ENCODE data around the gene RBM14.
"Not testable (repeated sequence)": the region's sequence is repeated elsewhere in the genome, so short reads cannot be mapped to it uniquely, and the experiment has no call there.

RBM14 gene

DNA sequence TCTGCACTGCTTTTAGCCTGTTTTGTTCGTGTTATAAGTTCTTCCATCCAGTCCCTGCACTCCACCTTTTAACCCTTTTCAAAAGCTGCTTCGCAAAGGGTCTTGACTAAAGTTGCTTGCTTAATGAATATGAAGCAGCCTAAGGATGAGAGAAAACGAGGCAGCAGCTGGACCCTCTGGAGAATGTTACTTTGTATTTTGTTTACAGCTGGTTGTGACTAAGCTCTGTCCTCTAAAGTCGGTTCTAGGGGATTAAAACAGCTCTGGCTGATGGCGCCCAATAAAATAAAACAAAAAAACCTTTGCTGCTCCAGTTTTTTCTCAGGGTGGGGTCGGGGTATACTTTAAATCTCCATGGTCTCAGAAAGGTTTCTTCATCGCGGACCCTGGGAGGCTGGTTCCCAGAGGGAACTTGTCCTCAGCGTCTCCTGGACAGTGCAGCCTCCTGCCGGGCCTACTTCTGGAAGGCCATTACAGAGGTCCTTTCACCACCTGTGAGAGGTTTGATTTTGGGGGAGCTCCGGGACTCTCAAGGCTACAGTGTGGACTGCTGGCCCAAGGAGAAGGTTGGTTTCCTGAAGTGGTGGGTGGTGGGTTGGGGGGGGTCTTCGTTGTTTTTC is 21.2 kb downstream of the RBM14 start:
- no peak for DNase-seq (ENCODE audit: low spot score)

DNA sequence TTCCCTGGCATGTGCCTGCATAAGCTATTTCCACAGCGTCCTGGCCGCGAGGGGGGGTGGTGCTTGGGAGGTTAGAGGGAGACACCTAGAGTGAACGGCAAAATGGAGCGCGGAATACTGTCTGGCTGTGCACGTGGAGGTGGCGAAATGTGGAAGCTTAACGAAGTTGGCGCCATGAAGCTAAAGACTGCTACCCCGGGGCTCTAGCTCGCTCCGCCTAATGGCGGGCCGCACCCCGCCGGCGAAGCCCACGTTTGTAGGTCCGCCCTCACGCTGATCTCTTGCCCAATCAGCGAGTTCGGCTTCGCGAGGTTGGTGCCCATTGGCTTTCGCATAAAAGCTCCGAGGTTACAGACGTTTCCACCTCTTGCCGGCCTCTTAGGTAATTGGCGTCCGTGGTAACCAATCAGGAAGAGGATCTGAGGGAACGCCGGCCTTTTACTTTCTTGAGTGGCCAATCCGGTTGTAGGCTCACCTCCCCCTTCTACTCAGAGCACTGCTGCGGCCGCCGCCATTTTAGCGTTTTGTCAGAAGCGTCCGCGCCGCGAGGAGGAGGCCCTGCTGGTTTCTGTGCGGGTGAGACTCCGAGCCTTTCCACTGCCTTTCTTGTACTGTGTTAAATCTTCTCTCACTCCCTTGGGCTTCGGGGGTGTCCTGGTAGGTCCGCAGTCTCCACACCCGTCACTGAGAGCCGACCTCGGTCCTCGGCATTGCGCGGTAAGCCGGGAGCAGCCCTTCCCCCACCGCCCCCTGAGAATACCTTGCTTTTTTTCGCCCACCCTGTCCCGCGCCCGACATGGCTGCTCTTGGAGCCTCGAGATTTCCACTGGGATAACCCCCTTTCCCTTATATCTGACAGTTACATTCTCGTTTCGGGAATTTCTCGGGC is 22.0 kb downstream of the RBM14 start, which contains the start of gene RBM4:
RBM4 (plus strand) TSS at position 527 of the 889 bp plus-strand sequence. CDS start 1,009 bp downstream, outside the sequence.
- peak; percentile 100 for DNase-seq (ENCODE audit: low spot score)

DNA sequence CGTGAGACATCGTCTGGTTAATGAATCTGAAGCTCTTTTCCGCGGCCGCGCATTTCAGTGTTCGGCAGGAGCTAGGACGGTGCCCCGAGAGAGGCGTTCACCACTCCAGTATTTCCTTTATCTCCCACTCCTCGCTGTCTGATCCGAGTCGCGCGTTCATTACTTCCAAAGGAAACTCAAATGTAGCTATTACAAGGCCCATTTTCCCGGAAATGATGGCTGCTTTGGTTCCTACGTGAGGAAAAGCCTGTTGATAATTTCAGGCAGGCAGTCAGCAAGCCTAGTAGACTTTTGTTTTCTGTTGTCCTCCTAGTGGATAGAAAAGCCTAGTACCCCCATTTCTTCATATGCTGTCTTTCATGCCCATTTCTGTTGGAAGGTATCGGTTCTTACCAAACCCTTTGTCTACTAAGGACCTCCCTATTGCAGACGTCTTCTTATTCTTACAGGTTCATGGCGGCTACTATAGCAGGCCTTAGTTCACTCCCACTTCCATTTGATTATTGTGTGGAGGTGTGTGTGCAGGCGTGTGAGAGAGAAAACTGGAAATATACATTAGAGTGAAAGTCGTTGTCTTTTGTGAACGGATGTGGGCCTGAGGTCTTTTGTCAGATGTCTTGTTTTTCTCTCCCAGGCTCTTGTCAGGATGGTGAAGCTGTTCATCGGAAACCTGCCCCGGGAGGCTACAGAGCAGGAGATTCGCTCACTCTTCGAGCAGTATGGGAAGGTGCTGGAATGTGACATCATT is 22.8 kb downstream of the RBM14 start:
- DNase-seq (ENCODE audit: low spot score) = peak; percentile 43

DNA sequence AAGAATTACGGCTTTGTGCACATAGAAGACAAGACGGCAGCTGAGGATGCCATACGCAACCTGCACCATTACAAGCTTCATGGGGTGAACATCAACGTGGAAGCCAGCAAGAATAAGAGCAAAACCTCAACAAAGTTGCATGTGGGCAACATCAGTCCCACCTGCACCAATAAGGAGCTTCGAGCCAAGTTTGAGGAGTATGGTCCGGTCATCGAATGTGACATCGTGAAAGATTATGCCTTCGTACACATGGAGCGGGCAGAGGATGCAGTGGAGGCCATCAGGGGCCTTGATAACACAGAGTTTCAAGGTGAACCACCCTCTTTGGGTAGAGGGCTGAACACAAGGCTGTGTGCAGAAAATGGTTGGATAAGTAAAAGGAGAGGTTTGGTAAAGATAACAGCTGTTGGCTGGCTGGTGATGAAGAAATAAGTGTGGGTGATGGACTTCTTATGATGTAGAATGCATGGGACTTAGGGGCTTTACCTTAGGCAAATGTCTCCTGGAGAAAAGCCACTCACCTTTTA is 23.4 kb downstream of the RBM14 start:
- not testable (repeated sequence) for DNase-seq (ENCODE audit: low spot score)

DNA sequence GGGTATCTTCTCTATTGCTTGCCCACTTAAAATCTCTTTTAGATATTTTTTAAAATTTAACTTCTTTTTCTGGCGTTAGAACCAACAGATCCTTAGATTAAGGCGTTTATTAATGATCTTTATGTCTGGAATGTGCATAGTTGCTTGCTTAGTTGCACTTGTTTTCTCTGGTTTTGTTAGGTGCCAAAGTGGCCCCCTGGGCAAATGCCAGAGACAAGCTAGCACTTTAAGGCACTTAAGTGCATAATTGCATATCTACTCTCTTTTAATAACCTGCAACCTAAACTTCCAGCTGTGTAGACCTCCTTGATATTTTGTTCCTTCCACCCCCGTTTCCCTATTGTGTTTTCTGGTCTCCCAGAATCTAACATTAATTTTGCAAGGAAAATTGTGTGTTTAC is 25.4 kb downstream of the RBM14 start:
- no peak for DNase-seq (ENCODE audit: low spot score)

DNA sequence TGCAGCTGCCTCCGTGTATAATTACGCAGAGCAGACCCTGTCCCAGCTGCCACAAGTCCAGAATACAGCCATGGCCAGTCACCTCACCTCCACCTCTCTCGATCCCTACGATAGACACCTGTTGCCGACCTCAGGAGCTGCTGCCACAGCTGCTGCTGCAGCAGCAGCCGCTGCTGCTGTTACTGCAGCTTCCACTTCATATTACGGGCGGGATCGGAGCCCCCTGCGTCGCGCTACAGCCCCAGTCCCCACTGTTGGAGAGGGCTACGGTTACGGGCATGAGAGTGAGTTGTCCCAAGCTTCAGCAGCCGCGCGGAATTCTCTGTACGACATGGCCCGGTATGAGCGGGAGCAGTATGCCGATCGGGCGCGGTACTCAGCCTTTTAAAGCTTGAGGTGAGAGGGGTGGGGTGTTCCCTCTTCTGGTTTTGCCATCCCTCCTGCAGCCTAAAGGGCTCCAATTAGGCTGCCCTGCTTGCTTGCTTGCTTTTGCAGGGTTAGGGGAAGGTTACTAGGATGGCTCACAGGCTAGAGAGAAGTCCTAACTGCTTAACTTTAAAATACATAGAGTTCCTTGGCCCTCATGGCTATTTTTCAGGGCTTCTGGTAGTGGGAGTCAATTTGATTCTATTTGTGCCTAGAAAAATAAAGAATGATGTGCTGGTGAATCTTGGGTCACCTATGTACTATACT is 27.5 kb downstream of the RBM14 start:
- DNase-seq (ENCODE audit: low spot score) = no peak

DNA sequence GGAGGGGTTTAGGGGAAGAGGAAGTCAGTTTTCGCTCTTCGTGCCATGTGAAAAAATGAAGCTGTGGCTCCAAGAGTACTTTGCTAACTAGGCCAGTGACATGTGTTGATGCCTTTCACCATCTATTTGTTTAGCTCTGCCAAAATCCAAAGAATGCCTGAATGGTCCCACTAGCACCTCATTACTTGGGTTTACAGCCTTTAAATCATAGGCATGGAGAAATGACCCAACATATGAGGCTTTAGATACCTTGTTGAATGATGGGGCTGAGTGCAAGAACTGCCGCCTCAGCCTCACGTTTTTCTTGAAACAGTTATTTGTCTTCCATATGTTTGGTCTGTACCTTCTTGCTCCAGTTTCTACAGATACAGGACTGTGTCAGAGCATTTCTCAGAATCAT is 30.4 kb downstream of the RBM14 start:
- DNase-seq (ENCODE audit: low spot score) = no peak

DNA sequence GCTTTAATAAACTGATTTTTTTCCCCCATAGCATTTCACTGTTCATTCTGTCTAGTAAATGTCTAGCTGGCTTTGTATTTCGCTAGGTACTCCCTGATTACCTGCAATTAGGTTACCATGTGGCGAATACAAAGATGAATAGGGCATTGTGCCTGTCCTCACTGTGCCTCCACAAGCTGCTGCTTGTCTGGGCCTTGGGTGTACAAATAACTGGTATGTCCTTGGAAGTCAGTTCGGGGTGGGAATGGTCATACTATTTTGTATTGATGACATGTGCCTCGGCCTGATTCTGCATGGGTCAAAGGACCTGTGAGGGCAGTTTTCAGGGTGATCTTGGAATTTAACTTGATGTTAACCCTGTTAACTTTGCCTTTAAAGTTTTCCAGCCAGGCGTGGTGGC is 33.5 kb downstream of the RBM14 start:
- DNase-seq (ENCODE audit: low spot score) = no peak

DNA sequence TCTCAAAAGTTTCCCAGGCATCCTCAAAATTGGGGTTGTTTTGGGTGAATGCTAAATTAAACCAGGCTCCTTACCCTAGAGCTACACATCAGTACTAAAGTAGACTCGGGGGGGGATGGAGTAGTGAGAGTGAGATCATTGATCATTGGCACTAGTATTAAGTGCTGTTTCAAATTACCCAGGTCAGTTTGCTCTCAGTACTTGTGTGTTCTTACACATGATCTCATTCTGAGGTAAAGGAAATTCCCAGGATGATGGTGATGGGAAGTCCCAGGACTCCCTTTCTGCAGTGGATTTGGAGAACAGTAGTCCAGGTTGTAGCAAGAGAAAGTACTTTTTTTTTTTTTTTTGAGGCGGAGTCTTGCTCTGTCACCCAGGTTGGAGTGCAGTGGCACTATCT is 34.6 kb downstream of the RBM14 start:
- no peak for DNase-seq (ENCODE audit: low spot score)

DNA sequence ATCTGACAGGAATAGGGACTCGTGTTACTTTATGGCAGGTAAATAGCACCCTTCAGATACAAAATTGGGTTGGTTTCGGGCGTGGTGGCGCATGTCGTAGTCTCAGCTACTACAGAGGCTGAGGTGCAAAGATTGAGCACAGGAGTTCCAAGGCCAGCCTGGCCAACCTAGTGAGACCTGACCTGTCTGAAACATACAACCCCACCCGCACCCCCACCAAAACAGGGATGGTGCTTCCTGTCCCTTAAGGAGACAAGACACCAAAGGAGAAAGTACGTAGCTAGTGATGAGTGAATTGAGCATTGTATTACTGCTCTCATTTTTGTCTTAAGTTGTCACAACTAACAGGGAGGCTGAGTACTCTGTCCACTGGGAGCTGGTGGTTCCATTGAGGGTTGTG is 36.2 kb downstream of the RBM14 start:
- DNase-seq (ENCODE audit: low spot score) = no peak

DNA sequence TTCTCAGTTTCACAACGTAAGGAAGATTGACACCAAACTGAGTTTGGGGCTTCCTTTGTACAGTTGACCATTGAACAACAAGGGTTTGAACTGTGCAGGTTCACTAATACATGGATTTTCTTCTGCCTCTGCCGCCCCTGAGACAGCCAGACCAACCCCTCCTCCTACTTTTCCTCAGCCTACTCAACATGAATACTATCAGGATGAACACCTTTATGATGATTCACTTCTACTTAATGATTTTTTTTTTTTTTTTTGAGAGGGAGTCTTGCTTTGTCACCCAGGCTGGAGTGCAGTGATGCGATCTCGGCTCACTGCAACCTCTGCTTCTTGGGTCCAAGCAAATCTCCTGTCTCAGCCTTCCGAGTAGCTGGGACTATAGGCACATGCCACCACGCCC is 36.7 kb downstream of the RBM14 start:
- DNase-seq (ENCODE audit: low spot score) = no peak

DNA sequence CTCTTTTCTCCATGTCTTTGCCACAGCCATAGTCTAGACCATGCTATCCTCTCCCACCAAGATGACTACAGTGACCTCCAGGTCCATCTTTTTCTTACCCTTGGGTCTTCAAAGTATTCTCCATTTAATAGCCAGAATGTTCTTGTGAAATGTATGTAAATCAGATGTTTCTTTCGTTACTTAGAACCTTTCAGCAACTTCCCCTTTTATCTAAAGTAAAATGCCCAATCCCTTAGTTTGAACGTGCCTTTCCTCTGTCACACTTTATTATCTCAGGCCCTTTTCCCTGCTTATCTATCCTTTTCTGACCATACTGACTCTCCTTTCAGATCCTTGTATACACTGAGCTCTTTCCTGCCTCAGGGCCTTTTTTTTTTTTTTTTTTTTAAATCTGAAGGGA is 43.3 kb downstream of the RBM14 start:
- DNase-seq (ENCODE audit: low spot score) = no peak

DNA sequence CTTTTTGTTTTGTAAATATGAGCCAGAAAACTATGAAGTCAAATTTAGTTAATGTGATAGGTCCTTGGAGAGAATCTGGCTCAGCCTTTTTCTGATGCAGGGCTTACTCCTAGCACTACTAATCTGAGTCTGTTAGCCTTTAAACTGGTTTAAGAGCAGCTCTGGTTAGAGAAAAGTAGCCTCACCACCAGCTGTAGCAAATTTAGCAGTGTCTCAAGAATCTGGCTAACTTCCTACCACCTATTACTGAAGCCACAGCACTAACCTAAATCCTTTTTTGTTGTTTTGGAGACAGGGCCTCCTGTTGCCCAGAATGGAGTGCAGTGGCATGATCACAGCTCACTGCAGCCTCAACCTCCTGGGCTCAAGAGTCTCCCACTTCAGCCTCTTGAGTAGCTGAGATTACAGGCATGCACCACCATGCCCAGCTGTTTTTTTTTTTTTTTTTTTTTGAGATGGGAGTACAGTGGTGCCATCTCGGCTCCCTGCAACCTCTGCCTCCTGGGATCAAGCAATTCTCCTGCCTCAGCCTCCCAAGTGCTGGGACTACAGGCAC is 47.4 kb downstream of the RBM14 start:
- no peak for DNase-seq (ENCODE audit: low spot score)

DNA sequence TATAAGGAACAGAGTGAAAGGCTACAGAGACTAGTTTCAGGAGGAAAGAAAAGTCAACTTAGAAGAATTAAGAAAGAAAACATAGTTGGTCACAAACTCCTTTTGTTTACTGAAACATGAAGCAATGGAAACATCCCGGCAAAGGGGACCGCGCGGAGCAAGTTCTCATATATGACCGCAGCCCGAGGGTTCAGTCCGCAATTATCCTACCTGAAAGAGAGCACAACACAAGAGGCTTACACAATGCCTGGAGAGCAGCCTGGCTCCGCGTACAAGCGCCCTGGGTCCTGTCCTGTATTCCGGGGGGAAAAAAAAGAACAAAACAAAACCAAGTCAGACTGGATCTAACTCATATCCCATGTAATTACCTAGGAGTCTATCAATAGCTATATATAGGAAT is 48.9 kb downstream of the RBM14 start:
- no peak for DNase-seq (ENCODE audit: low spot score)

DNA sequence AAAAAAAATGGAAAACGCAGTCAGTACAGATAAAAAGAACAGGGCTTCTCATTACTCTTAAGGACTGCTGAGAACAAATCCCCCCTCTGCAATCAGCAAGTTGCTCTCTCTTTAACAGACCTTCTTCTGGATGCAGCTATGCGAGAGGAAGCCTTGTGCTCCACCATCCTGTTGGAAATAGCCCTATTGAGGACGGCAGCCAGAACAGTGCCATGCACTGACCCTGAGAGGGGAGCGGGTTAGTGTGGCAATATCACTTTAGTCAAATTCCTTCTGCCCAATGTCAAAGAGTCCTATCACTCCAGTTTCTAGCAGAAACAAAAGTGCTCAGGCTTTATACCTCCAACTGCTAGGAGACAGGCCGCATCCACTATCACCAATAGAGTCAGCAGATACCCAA is 54.4 kb downstream of the RBM14 start:
- no peak for DNase-seq (ENCODE audit: low spot score)

DNA sequence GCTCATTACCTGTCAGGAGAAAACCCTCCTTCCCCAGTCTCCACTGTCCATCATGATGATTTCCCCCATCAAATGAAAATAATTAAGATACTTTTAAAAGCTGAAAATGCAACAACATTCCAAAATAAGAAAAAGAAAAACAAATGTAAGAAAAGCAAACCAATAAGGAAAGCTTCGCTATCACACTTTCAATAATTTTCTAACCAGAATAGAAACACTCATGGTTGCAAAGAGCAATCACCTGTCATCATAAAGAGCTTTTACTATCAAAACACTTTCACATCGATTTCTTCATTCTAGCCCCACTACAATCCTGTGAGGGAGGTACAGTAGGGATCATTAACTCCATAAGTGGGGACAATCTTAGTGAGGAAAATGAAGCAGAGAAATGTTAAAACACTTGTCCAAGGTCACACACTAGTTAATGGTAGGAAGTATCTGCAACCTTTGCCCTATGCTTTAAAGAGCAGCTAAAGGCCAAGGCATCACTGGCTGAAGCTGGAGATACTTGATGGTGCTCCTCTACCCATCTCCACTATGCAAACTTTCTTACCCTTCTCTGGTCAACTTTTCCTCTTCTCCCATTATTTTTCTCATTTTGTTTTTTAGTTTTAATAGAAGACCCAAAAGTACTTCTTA is 58.7 kb downstream of the RBM14 start:
- no peak for DNase-seq (ENCODE audit: low spot score)

DNA sequence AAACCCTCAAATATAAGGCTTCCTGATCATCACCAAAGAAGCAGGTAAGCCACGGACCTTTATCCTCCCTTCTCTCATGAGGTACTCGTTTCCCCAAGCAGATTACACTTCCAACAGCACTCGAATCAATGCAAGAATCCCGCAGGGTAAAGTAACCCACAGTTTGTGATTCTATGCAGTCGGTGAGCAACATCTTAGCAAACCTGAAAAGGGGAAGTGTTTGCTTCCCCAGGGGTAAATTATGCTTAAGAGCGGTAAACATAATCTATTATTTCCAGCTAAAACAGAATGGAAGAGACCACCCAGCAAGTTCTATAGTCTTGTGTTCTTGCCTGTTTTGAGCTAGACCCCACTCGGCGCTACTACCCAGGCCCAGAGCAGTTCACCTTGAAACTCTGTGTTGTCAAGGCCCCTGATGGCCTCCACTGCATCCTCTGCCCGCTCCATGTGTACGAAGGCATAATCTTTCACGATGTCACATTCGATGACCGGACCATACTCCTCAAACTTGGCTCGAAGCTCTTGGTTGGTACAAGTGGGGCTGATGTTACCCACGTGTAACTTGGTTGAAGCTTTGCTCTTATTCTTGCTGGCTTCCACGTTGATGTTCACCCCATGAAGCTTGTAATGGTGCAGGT is 60.0 kb downstream of the RBM14 start:
- no peak for DNase-seq (ENCODE audit: low spot score)
